SK-MEL-5 (cell line): ENCODE measurements around the gene SSC5D. TPM values are rescaled to one million over a fixed set of nuclear protein-coding genes. Genes with fewer than 3 reads are reported as not detected.
A peak's percentile ranks its signal among the peaks of the same experiment; 100 is the strongest.

Experiments
- DNase-seq: peaks from one replicate; pipeline ENCODE4 v3.0.0-alpha.2; 2016; ENCODE audit warnings: low read depth, low spot score
- in situ Hi-C: cut with HindIII; loops from 2 replicates; pipeline ENCODE4 v1.10.0; 2016; ENCODE audit warnings: low sequenced_read_pairs, high pct_unique_total_duplicates, low pct_unique_long_range_greater_than_20kb
- total RNA-seq: library from RNA; depleted of rRNA; stranded (reverse); fragments of >200 nt; shearing (Covaris generic); gene quantifications from 2 replicates; pipeline ENCODE4 v1.2.3, GENCODE V29; 2014

The SSC5D gene
- total RNA-seq, 1 experiment from 2014 or later, result not detected

DNA sequence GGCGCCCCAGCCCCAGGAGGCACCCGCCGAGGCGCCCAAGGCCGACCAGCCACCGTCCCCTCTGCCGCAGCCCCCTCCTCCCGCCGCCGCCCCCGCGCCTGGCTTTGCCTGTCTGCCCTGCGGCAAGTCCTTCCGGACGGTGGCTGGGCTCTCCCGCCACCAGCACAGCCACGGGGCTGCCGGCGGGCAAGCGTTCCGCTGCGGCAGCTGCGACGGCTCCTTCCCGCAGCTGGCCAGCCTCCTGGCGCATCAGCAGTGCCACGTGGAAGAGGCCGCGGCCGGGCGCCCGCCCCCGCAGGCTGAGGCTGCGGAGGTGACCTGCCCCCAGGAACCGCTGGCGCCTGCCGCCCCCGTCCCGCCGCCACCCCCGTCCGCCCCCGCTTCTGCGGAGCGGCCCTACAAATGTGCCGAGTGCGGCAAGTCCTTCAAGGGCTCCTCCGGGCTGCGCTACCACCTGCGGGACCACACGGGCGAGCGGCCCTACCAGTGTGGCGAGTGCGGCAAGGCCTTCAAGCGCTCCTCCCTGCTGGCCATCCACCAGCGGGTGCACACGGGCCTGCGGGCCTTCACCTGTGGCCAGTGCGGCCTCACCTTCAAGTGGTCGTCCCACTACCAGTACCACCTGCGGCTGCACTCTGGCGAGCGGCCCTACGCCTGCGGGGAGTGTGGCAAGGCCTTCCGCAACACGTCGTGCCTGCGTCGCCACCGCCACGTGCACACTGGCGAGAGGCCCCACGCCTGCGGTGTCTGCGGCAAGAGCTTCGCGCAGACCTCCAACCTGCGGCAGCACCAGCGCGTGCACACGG, 5.9 kb upstream of the SSC5D start:
- DNase-seq, result no peak
- in situ Hi-C loops, result no loop called here

GRCh38 chr19:55482967-55483705, 5.1 kb upstream of the SSC5D start:
- in situ Hi-C loops, result no loop called here

DNA sequence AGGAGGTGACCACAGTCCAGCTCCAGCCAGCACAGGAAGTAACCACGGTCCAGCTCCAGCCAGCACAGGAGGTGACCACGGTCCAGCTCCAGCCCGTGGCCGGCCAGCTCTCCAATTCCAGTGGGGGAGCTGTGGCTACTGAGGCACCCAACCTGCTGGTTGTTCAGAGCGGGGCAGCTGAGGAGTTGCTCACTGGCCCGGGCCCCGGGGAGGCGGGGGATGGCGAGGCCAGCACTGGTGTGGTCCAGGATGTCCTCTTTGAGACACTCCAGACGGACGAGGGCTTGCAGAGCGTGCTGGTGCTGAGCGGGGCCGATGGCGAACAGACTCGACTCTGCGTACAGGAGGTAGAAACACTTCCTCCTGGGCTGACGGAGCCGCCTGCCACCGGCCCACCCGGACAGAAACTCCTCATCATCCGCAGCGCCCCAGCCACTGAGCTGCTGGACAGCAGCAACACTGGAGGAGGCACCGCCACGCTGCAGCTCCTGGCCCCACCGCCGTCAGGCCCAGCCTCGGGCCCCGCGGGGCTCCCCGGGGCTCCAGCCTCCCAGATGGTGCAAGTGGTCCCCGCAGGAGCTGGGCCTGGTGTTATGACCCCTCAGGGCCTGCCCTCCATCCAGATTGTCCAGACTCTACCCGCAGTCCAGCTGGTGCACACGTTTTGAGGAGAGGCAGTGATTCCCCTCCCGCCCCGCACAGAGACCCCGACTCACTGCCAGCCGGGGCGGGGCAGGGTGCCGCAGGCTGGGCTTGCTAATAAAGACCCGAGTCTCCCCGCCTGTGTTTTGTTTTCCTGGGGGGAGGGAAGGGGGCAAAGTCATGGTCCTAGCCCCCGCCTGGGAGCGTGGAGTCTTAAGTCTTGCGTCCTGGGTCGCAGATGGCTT, 4.3 kb upstream of the SSC5D start:
- in situ Hi-C loops, result no loop called here
- no peak for DNase-seq

More at GRCh38 chr19:55482967-55483705, 5.1 kb upstream of the SSC5D start:
- no peak for DNase-seq

DNA sequence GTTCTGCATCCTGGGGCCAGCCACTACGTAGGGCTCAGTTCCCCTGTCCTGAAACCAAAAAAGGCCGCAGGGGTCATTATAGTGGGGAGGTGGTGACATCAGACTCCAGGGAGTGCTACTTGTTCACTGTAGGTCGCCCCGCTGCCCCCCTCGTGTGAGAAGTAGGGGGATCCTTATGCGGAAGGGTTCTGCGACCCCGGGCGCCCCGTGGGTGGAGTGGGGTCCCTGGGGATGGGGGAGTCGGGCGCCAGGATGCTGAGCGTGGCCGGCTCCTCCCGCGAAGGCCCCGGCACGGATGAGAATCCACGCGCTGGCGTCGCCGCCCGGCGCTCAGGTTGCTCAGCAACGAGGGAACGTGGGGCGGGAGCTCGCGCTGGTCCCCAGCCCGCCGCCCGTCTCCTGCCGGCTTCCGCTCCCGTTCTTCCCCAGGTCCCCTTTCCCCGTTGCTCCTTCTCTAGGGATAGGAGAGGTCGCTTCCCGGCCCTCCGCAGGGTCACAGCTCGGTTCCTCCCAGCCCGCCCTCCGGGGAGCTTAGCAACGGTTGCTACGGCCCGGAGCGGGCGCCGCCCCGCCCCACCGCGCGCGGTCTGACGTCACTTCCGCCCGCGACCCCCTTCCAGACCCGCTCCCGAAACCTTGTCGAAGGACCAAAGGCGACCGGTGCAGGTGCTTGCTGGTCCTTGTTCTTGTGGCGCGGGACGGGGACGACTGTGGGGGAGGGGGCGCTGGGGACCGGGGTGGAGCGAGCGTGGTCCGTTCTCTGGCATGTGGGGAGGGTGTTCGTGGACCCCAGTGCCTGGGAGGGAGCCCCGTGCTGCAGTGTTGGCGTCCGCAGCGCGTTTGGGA, 3.4 kb upstream of the SSC5D start, which contains the start of gene NAT14:
Gene NAT14 (plus strand): TSS at position 596 of the 846 bp plus-strand sequence. CDS start 521 bp downstream, outside the sequence.
- DNase-seq, result peak; percentile 51

GRCh38 chr19:55485439-55486011, 2.7 kb upstream of the SSC5D start:
- in situ Hi-C loops, result no loop called here
- DNase-seq, result no peak

More for the DNA sequence above, 3.4 kb upstream of the SSC5D start, which contains the start of gene NAT14:
- in situ Hi-C loops, result no loop called here

- in situ Hi-C loops, result no loop called here
- DNase-seq, result no peak
Measured at GRCh38 chr19:55486043-55486970, 1.9 kb upstream of the SSC5D start.

DNA sequence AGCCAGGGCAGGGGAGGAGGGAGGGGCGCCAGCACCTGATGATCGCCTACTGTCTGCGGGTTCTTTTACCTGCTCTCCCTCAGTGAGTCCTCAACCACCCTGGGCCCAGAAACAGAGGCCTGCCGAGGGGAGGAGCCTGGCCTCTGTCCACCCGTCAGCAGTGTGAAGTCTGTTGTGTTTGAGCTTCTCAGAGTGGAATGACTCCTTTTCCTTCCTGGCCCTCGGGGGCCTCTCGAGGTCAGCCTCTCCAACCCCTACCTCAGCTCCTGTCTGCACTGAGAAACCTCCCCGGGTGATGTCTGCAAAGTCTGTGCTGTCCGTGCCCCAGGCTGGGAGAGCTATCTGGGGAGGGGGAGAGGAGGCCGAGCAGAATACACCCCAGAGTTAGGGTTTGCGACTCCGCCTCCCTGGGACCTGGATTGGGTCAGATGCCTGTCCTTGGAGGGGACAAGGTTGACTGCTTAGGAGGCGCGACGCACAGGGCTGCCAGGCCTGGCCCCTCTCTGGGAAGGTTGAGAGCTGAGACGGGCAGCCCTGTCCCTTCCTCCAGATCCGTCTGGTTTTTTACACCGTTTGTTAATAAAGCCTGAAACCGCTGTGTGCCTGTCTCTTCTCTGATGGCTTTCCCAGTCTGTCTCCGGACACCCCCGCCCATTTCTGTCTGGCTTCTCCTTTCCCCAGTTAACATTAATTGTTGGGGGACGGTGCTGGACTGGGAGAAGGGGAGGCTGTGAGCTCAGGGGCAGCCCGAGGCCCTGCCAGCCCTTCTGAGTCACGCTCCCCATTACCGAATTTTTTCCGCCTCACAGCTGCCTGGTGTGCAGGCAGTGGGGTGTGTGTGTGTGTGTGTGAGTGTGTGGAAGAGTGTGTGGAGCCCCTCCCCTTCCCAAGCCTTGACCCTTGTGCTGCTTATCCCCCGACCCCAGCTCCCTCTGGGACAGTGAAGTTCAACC, 989 bp upstream of the SSC5D start:
- DNase-seq, result no peak
- in situ Hi-C loops, result no loop called here

- in situ Hi-C loops, result no loop called here
Measured at GRCh38 chr19:55488986-55489710, 912 bp downstream of the SSC5D start.

GRCh38 chr19:55489711-55490477, 1.7 kb downstream of the SSC5D start:
- no peak for DNase-seq
- in situ Hi-C loops, result no loop called here

More at GRCh38 chr19:55488986-55489710, 912 bp downstream of the SSC5D start:
- no peak for DNase-seq

DNA sequence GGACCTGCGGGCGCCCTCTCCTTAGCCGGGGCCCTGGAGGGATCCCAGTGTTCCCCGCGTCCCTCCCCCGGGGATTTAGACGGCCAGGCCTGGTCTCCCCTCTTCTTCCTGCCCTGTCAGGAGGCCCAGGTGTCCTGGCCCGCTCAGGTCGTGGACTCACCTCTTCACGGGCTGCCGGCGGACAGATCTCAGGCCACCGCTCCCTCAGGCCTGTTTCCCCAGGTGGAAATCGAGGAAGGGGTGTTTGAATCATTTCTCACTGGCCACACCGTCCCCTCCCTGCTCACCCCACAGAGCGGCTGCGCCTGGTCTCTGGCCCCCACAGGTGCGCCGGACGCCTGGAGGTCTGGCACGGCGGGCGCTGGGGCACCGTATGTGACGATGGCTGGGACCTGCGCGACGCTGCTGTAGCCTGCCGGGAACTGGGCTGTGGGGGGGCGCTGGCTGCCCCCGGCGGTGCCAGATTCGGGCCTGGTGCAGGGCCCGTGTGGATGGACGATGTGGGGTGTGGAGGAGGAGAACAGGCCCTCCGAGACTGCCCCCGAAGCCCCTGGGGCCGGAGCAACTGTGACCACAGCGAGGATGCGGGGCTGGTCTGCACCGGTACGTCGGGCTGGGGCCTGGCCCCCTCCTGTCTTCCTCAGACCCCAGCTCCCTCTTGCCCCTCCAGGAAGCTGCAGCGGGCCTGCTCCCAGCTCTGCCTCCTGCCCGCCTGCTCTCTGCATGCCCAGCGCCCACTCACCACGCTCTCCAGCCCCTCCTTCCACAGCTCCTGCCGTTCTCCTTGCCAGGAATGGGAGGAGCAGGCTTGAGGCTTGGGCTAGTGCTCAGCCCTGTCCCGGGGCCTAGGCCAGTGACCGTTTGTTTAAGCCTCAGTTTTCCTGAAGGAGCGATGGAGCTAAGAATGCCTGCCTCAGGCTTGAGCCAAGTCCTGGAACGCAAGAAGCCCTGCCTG, 2.5 kb downstream of the SSC5D start:
- in situ Hi-C loops, result no loop called here

DNA sequence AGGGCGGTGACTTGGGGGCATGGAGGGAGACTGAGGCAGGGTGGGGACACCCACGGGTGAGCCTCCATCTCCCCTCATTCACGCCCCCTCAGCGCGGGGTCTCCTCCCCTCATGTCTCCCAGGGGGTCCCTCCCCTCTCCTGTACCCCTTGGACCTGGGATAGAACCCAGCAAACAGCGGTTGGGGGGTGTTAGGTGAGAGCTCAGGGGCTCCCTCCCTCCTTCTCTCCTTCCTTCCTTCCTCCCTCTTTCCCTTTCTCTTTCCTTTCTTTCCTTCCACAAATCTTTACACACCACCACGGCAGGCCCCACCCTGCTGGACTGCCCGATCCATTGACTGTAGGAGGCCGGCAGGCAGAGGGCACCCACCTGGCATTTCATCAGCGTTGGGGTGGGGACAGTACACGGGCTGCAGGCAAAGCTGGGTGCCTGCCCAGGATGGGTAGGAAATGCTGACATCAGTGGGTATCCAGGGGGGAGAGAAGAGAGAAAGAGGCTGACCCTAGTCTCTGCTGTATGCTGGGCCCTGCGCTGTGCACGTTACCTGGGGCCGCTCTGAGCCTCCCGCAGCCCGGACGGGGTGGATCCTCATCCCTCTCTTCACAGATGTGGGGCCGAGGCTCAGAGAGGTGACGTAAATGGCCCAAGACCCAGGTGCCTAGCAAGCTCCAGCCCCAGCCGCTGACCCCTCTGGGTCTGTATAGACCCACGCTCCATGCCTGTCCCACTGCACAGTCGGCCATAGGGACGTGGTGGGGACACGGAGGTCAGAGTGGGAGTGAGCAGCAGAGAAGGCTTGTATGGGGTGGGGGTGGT, 3.5 kb downstream of the SSC5D start:
- no peak for DNase-seq

More for the DNA sequence above, 2.5 kb downstream of the SSC5D start:
- DNase-seq, result no peak

More for the DNA sequence above, 3.5 kb downstream of the SSC5D start:
- in situ Hi-C loops, result no loop called here
